ENCODE measurements around the gene GALM. TPM values are rescaled to one million over a fixed set of nuclear protein-coding genes. Genes with fewer than 3 reads are reported as not detected.

GALM gene
- total and polyA plus RNA-seq, 2 of the 13 experiments (the other 11 are each of a cell fraction or from before 2014, with no cell fraction given) = 65.5 to 90.0 TPM

- in situ Hi-C loops (cut with HindIII; ENCODE audit: extremely low pct_ligation_motif_present, low pct_unique_long_range_greater_than_20kb) = no loop called here
- H3K9me3 ChIP-seq (ENCODE audit: low read length) = no peaks in the 10 kb centered on the region
- no peak overlapping the region for H3K4me2 ChIP-seq (ENCODE audit: low read depth, low read length)
- H3K27me3 ChIP-seq (ENCODE audit: control insufficient read depth in 1 of 2, insufficient read depth in 2 of 2, low read length in 2 of 2) = no peaks in the 10 kb centered on the region; a peak in 2 of 5 replicates
- no peak for FAIRE-seq
- ChIA-PET CTCF (ENCODE audit: low intra/inter-chr PET ratio, low total read pairs) (no interaction called here), POLR2A (interaction anchor here (0.9 kb wide), 1 partner anchor 40 kb away, joined by 3 read pairs; no protein-coding TSS in a partner anchor)
- peaks cover 61% of the 10 kb centered on the region for H3K4me1 ChIP-seq (ENCODE audit: insufficient read depth, low read length)
- no peaks in the 10 kb centered on the region for H4K20me1 ChIP-seq (ENCODE audit: insufficient read depth, low read length)
- 70% methylated on average over 6 of the region's 6 CpGs for WGBS (ENCODE audit: low lambda C conversion rate)
- H3K9ac ChIP-seq (ENCODE audit: insufficient read depth, low read depth, low read length) = no peak overlapping the region
- no peak for DNase-seq (ENCODE audit: low spot score)
- intact Hi-C loops (cut with micrococcal nuclease; ENCODE audit: unreplicated experiment) = no loop called here
- H2AFZ ChIP-seq (ENCODE audit: low read length) = no peak overlapping the region
- H3K79me2 ChIP-seq (ENCODE audit: insufficient read depth, low read length) = no peaks in the 10 kb centered on the region
- H3K27ac ChIP-seq (ENCODE audit: extremely low read length, insufficient read depth, low read length) = no peak overlapping the region
- BruUV-seq (replicated peaks) = no TSS peak
- H3K4me3 ChIP-seq (replicated peaks in 1 of 3; ENCODE audit: insufficient read depth in 1 of 3, low read depth in 2 of 3, low read length in 3 of 3) = no peak overlapping the region
- ATAC-seq = no peak
- no peaks in the 10 kb centered on the region for H3K36me3 ChIP-seq (replicated peaks in 1 of 2; ENCODE audit: control insufficient read depth in 1 of 2, insufficient read depth in 2 of 2, low read length in 2 of 2)
- TF ChIP-seq ZNF350 (CRISPR knock-in tag; IDR thresholded peaks at IDR 0.05; ENCODE audit: borderline replicate concordance, low read depth) (no peak), ZNF207 (IDR thresholded peaks at IDR 0.05; ENCODE audit: borderline replicate concordance) (no peak), ZBED4 (CRISPR knock-in tag; IDR thresholded peaks at IDR 0.05; ENCODE audit: borderline replicate concordance) (no peak), MBD4 (IDR thresholded peaks at IDR 0.05; ENCODE audit: borderline replicate concordance, low read length) (no peak), NFE2L1 (CRISPR knock-in tag; IDR thresholded peaks at IDR 0.05; ENCODE audit: borderline replicate concordance) (no peak), DZIP1 (CRISPR knock-in tag; IDR thresholded peaks at IDR 0.05) (no peak), KLF16 (CRISPR knock-in tag; IDR thresholded peaks at IDR 0.05) (no peak), SCMH1 (CRISPR knock-in tag; IDR thresholded peaks at IDR 0.05; ENCODE audit: borderline replicate concordance) (no peak), SATB2 (CRISPR knock-in tag; IDR thresholded peaks at IDR 0.05) (no peak), MTA1 (CRISPR knock-in tag; IDR thresholded peaks at IDR 0.05; ENCODE audit: borderline replicate concordance) (no peak), MAX (IDR thresholded peaks at IDR 0.05) (no peak), IRF9 (CRISPR knock-in tag; IDR thresholded peaks at IDR 0.05; ENCODE audit: borderline replicate concordance) (no peak), ESRRA (CRISPR knock-in tag; IDR thresholded peaks at IDR 0.05; ENCODE audit: low read depth) (no peak)
- TF ChIP-seq, protein P1, sequence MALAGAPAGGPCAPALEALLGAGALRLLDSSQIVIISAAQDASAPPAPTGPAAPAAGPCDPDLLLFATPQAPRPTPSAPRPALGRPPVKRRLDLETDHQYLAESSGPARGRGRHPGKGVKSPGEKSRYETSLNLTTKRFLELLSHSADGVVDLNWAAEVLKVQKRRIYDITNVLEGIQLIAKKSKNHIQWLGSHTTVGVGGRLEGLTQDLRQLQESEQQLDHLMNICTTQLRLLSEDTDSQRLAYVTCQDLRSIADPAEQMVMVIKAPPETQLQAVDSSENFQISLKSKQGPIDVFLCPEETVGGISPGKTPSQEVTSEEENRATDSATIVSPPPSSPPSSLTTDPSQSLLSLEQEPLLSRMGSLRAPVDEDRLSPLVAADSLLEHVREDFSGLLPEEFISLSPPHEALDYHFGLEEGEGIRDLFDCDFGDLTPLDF (CRISPR knock-in tag; IDR thresholded peaks at IDR 0.05) = no peak
These were observed 13.3 kb upstream of the GALM start for GRCh38 chr2:38652431-38653273.

Data from HepG2 (cell line).